ENCODE data around the gene KRTAP10-1. TPM values are rescaled to one million over a fixed set of nuclear protein-coding genes. Genes with fewer than 3 reads are reported as not detected.
"Not testable (repeated sequence)": the region's sequence is repeated elsewhere in the genome, so short reads cannot be mapped to it uniquely, and the experiment has no call there.

KRTAP10-1 gene
- total RNA-seq = not detected

DNA sequence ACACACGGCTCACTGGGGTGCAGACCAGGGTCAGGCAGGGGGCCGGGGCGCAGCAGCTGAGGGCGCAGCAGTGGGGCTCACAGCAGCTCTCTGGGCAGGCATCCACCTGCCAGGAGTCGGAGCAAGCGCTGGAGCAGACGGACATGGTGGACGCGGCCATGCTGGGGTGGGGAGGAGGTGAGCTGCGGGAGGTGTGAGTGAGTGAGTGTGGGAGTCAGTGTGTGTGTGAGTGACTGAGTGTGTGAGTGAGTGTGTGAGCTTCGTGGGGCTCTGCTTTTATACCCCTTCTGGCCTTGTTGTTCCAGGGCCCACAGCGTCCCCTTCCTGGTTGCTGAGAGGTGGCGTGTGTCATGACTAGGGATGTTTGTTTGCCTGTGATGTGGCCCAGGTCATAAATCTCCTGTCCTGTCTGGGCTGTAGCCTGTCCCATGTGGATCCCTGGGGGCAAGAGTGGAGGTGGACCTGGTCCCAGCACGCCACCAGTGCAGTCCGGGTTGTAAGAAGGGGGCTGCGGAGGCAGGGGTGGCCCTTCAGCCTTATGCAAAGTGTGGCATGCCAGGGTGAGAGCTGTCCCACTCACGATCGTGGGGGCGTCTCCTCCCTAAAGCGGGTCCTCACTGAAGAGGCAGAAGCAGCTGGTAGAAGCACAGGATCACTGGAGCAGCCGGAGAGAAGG lies at the start of gene KRTAP10-1:
TSS of gene KRTAP10-1 (minus strand) at position 205 of the 676 bp plus-strand sequence. CDS start at position 160, 45 bp downstream.
- H3K4me1 Mint-ChIP-seq = no peaks in the 10 kb centered on the region
- H3K27ac Mint-ChIP-seq = no peak within 1 kb of the TSS
- ATAC-seq = no peak
- H3K4me3 Mint-ChIP-seq = no peak within 1 kb of the TSS
- DNase-seq = peak; percentile 35
- peaks cover 2% of the 10 kb centered on the region for H3K9me3 Mint-ChIP-seq (ENCODE audit: low read depth)
- H3K27me3 Mint-ChIP-seq = peaks cover 2% of the 10 kb centered on the region
- CTCF ChIA-PET = interaction anchor here (1.0 to 1.3 kb wide), 2 partner anchors 224 to 253 kb away, joined by 3 to 4 read pairs; no protein-coding TSS in a partner anchor
- H3K36me3 Mint-ChIP-seq = peaks cover 1% of the 10 kb centered on the region

DNA sequence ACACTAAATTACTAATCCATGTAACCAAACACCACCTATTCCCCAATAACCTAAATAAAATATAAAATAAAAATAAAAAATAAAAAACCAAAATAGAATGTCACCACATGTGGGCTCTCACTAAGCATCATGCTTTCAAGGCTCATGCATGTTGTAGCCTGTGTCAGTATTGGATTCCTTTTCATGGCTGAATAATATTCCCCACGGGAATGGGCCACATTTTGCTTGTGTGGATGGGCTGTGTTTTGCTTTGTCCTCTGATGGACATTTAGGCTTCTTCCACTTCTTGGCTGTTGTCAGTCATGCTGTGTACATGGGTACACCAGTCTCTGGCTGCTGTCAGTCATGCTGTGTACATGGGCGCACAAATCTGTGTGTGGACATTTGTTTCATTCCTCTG lies 49.1 kb upstream of the KRTAP10-1 start:
- DNase-seq = peak; percentile 18
- CTCF ChIA-PET = no interaction called here
- Mint-ChIP-seq H3K36me3 (no peaks in the 10 kb centered on the region), H3K4me3 (no peak overlapping the region), H3K9me3 (ENCODE audit: low read depth) (peaks cover 3% of the 10 kb centered on the region), H3K4me1 (peaks cover 5% of the 10 kb centered on the region), H3K27ac (no peak overlapping the region), H3K27me3 (peaks cover 33% of the 10 kb centered on the region)
- ATAC-seq = no peak

DNA sequence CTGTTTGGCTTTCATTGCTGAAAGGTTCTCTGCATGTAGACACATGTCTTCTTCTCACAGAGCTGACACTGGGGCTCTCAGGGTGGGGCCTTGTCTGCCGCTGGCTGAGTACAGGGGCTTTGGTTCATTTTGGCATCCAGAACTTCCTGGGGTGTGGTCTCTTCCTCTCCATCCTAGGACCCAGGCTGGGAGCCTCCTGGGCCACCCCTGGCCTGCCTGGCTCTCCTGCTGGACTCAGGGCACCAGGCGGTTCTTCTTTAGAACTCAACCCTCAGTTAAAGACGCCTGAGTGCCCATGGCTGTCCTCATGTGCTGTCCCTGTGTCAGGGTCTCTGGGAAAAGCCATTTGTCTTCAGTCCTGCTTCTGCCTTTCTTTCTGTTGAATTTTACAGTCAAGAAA lies 45.9 kb upstream of the KRTAP10-1 start:
- Mint-ChIP-seq H3K36me3 (peaks cover 5% of the 10 kb centered on the region), H3K4me3 (no peak overlapping the region), H3K27me3 (peaks cover 35% of the 10 kb centered on the region), H3K9me3 (ENCODE audit: low read depth) (peaks cover 13% of the 10 kb centered on the region), H3K27ac (no peak overlapping the region), H3K4me1 (peaks cover 14% of the 10 kb centered on the region)
- no peak for ATAC-seq
- CTCF ChIA-PET = no interaction called here
- DNase-seq = no peak

DNA sequence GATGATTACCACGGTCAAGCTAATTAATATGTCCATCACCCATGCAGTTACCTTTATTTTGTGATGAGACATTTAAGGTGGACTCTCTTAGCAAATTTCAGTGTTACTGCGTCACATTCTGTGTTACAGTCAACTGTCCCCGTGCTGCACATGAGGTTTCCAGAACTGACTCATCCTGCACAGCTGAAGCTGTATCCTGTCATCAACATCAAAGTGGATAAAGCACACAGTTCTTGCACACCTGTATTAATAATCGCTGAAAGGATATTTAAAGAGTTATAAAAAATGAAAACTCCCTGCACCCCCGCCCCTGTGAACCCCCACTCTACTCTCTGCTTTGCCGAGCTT lies 43.8 kb upstream of the KRTAP10-1 start:
- Mint-ChIP-seq H3K36me3 (peaks cover 9% of the 10 kb centered on the region), H3K4me3 (no peak overlapping the region), H3K9me3 (ENCODE audit: low read depth) (peaks cover 21% of the 10 kb centered on the region), H3K27me3 (peaks cover 35% of the 10 kb centered on the region), H3K27ac (no peak overlapping the region), H3K4me1 (peaks cover 14% of the 10 kb centered on the region)
- DNase-seq (peak; percentile 72), ATAC-seq (peak; percentile 83)
- CTCF ChIA-PET = interaction anchor here (0.9 to 1.1 kb wide), 2 partner anchors 73 to 210 kb away, joined by 4 read pairs; no protein-coding TSS in a partner anchor

GRCh38 chr21:44583089-44583799 lies 43.2 kb upstream of the KRTAP10-1 start:
- ATAC-seq = no peak
- DNase-seq = no peak
- CTCF ChIA-PET = interaction anchor here (0.9 to 1.1 kb wide), 2 partner anchors 73 to 210 kb away, joined by 4 read pairs; no protein-coding TSS in a partner anchor

GRCh38 chr21:44582055-44582454 lies 42.1 kb upstream of the KRTAP10-1 start:
- CTCF ChIA-PET = no interaction called here
- Mint-ChIP-seq H3K27me3 (peaks cover 25% of the 10 kb centered on the region), H3K4me3 (no peak overlapping the region), H3K36me3 (peaks cover 15% of the 10 kb centered on the region), H3K27ac (no peak overlapping the region), H3K9me3 (ENCODE audit: low read depth) (peaks cover 32% of the 10 kb centered on the region), H3K4me1 (peaks cover 14% of the 10 kb centered on the region)
- DNase-seq = no peak
- no peak for ATAC-seq

More at GRCh38 chr21:44583089-44583799, 43.2 kb upstream of the KRTAP10-1 start:
- Mint-ChIP-seq H3K36me3 (peaks cover 9% of the 10 kb centered on the region), H3K9me3 (ENCODE audit: low read depth) (peaks cover 22% of the 10 kb centered on the region), H3K4me3 (no peak overlapping the region), H3K4me1 (peaks cover 14% of the 10 kb centered on the region), H3K27ac (no peak overlapping the region), H3K27me3 (peaks cover 34% of the 10 kb centered on the region)

GRCh38 chr21:44581158-44581557 lies 41.2 kb upstream of the KRTAP10-1 start:
- Mint-ChIP-seq H3K27me3 (peaks cover 16% of the 10 kb centered on the region), H3K9me3 (ENCODE audit: low read depth) (peaks cover 32% of the 10 kb centered on the region), H3K4me3 (no peak overlapping the region), H3K4me1 (peaks cover 14% of the 10 kb centered on the region), H3K36me3 (peaks cover 15% of the 10 kb centered on the region), H3K27ac (no peak overlapping the region)
- ATAC-seq (no peak), DNase-seq (no peak)
- CTCF ChIA-PET = interaction anchor here (1.1 to 1.8 kb wide), 2 partner anchors 70 to 213 kb away, joined by 3 to 4 read pairs; no protein-coding TSS in a partner anchor

DNA sequence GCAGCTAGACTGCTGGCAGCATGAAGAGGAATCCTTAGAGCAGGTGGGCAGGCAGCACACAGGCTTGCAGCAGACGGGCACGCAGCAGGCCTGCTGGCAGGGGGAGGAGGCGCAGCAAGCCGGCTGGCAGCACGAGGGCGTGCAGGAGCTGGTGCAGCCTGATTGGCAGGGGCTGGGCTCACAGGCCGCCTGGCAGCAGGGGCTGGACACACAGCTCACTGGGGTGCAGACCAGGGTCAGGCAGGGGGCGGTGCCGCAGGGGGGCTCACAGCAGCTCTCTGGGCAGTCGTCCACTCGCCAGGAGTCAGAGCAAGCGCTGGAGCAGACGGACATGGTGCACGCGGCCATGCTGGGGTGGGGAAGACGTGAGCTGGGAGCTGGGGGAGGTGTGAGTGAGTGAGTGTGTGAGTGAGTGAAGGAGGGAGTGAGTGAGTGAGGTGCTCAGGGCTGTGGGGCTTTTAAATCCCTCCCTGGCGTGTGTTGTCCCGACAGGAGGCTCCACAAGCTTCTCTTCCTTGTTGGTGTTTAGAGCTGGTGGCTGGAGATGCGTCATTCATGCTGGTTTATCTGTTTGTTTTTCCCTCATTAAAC lies 40.3 kb upstream of the KRTAP10-1 start, which contains the start of gene KRTAP10-5:
TSS of gene KRTAP10-5 (minus strand) at position 374 of the 591 bp plus-strand sequence. CDS start at position 348, 26 bp downstream.
- not testable (repeated sequence) for DNase-seq, H3K4me3 Mint-ChIP-seq, H3K27ac Mint-ChIP-seq, ATAC-seq, H3K27me3 Mint-ChIP-seq
- CTCF ChIA-PET = interaction anchor here (1.8 kb wide), 1 partner anchor 213 kb away, joined by 4 read pairs; no protein-coding TSS in a partner anchor
- Mint-ChIP-seq H3K9me3 (ENCODE audit: low read depth) (peaks cover 34% of the 10 kb centered on the region), H3K4me1 (peaks cover 14% of the 10 kb centered on the region), H3K36me3 (peaks cover 15% of the 10 kb centered on the region)

DNA sequence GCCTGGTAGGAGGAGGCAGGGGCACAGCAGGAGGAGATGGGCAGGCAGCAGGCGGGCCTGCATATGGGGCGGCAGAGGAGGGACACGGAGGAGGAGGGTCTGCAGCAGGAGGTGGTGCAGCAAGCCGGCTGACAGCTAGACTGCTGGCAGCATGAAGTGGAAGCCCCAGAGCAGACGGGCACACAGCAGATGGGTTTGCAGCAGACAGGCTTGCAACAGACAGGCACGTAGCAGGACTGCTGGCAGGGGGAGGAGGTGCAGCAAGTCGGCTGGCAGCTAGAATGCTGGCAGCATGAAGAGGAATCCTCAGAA lies 39.8 kb upstream of the KRTAP10-1 start:
- peaks cover 34% of the 10 kb centered on the region for H3K9me3 Mint-ChIP-seq (ENCODE audit: low read depth)
- peaks cover 7% of the 10 kb centered on the region for H3K27me3 Mint-ChIP-seq
- CTCF ChIA-PET = interaction anchor here (1.8 kb wide), 1 partner anchor 214 kb away, joined by 4 read pairs; no protein-coding TSS in a partner anchor
- DNase-seq = no peak
- H3K36me3 Mint-ChIP-seq = peaks cover 15% of the 10 kb centered on the region
- peaks cover 14% of the 10 kb centered on the region for H3K4me1 Mint-ChIP-seq
- no peak overlapping the region for H3K4me3 Mint-ChIP-seq
- no peak overlapping the region for H3K27ac Mint-ChIP-seq
- no peak for ATAC-seq

DNA sequence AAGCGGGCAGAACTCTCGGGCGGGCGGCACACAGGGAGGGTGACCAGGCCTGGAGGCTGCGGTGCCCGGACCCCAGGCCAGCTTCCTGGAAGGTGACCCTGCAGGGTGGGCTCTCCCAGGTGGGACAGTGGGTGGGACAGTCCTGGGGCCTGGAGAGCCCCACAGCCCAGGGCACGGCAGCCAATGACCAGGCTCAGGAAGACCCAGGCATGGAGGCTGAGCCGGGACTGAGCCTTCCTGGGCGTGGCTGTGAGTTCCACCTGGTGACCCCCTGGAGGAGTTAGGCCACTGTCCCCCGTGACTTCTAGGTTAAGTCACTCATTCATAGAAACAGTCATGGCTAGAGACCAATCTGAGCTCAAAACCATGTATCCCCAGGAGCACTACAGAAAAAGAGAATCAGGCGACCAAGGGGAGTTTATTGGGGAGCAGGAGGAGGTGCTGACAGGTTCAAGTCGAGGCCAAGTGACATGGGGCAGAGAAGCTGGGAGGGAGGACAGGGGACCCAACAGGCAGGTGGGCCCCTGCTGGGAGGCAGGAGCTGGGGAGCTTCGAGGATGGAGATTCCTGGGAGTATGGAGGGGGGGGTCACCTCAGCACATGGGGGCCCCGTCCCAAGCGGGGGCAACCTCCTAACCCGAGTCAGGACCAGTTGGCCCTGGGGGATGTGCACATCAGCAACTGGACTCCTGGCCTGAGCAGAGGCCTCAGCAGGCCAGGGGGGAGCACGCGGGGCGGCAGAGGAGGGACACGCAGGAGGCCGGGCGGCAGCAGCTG lies 39.2 kb upstream of the KRTAP10-1 start:
- no peak for ATAC-seq
- H3K27me3 Mint-ChIP-seq = peaks cover 5% of the 10 kb centered on the region
- peak; percentile 11 for DNase-seq
- CTCF ChIA-PET = interaction anchor here (1.8 kb wide), 1 partner anchor 214 kb away, joined by 4 read pairs; no protein-coding TSS in a partner anchor
- no peak overlapping the region for H3K4me3 Mint-ChIP-seq
- no peak overlapping the region for H3K27ac Mint-ChIP-seq
- H3K4me1 Mint-ChIP-seq = peaks cover 11% of the 10 kb centered on the region
- H3K36me3 Mint-ChIP-seq = peaks cover 15% of the 10 kb centered on the region
- H3K9me3 Mint-ChIP-seq (ENCODE audit: low read depth) = peaks cover 34% of the 10 kb centered on the region

DNA sequence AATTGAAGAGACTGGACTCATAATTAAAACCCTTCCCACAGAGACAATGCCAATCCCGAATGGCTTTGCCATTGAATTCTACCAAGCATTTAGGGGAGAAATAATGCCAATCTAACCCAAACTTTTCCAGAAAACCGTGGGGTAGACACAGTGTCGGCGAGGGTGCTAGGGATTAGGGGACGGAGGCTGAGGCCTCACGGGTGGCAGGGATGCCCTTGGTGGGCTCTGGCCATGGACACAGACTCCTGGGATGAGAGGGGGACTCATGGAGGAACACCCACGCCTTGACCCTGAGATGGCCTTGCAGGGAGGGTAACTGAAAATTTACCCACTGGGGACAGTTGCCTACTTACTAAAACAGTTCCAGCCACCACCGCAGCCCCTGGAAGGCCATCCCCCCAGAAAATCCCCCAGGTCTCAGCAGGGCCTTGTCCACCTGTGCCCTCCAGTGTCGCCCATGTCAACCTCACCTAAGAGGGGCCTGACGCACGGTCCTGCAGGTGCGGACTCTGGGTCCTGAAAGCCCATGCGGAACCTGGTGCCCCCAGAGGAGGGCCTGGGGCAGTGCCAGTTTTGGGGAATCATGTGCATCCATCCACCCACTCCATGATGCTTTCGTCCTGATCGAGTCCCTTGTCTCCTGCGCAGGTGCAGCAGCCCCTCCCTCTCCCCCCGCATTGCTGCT lies 38.5 kb upstream of the KRTAP10-1 start:
- peaks cover 15% of the 10 kb centered on the region for H3K36me3 Mint-ChIP-seq
- CTCF ChIA-PET = no interaction called here
- H3K27me3 Mint-ChIP-seq = peaks cover 3% of the 10 kb centered on the region
- DNase-seq (peak; percentile 33), ATAC-seq (no peak)
- H3K27ac Mint-ChIP-seq = no peak overlapping the region
- H3K4me3 Mint-ChIP-seq = no peak overlapping the region
- peaks cover 34% of the 10 kb centered on the region for H3K9me3 Mint-ChIP-seq (ENCODE audit: low read depth)
- peaks cover 4% of the 10 kb centered on the region for H3K4me1 Mint-ChIP-seq

- no peaks in the 10 kb centered on the region for H3K4me1 Mint-ChIP-seq
- H3K36me3 Mint-ChIP-seq = peaks cover 12% of the 10 kb centered on the region
- ATAC-seq (no peak), DNase-seq (peak; percentile 12)
- H3K9me3 Mint-ChIP-seq (ENCODE audit: low read depth) = peaks cover 24% of the 10 kb centered on the region
- CTCF ChIA-PET = no interaction called here
- H3K4me3 Mint-ChIP-seq = no peak overlapping the region
- H3K27me3 Mint-ChIP-seq = peaks cover 3% of the 10 kb centered on the region
- no peak overlapping the region for H3K27ac Mint-ChIP-seq
These were observed 36.0 kb upstream of the KRTAP10-1 start for GRCh38 chr21:44576025-44576420.
